HepG2 (cell line): ENCODE measurements around the gene SLC25A22. TPM values are rescaled to one million over a fixed set of nuclear protein-coding genes. Genes with fewer than 3 reads are reported as not detected.

Experiments
- ATAC-seq: fragments of 200-7000 bp; cut with Tn5 transposase; 3 replicates; pipeline ENCODE4 v1.9.1; 2020; ENCODE audit warnings: mild to moderate bottlenecking, moderate library complexity
- BruUV-seq: library from RNA; stranded (reverse); fragments of 400-500 nt; replicated peaks from 2 replicates; lab custom pipeline; 2021; lab: Mats Ljungman, UMichigan
- CTCF ChIA-PET: fragments of 300-600 bp; formaldehyde crosslinking; extraction: SDS; loops from one replicate; lab custom pipeline; 2021; ENCODE audit warnings: low total read pairs, inconsistent platforms, low intra/inter-chr PET ratio; lab: Yijun Ruan, JAX
- POLR2A ChIA-PET: fragments of 350-600 bp; sonication (Branson Sonifier 250); formaldehyde crosslinking; loops from one replicate; lab custom pipeline; 2020; ENCODE audit warnings: antibody characterized with exemption, inconsistent platforms; lab: Yijun Ruan, JAX
- DNase-seq: peaks from one replicate; pipeline ENCODE4 v3.0.0-alpha.2; 2015; ENCODE audit warnings: low spot score
- FAIRE-seq: peaks from 3 replicates; lab custom pipeline; 2011; peaks lifted over from hg19 to GRCh38; lab: Jason Lieb, UNC
- H2AFZ ChIP-seq: one replicate; pipeline ENCODE4 v1.6.1; 2011; ENCODE audit warnings: low read length, inconsistent platforms
- H3K27ac ChIP-seq: fragments of 300-600 bp; 3 replicates; pipeline ENCODE4 v1.8.0; 2011; ENCODE audit warnings: mixed run types, mild to moderate bottlenecking, mixed read lengths, low read length, inconsistent platforms; ENCODE audit not compliant: insufficient read depth; ENCODE audit errors: extremely low read length
- H3K27me3 ChIP-seq, 2 experiments: fragments of 200-600 bp in 1 of 2; 2 replicates in 1 of 2; 3 replicates in 1 of 2; pipeline versions ENCODE4 v1.6.0 to v1.8.0; 2011; ENCODE audit warnings: low read length in 2 of 2, mild to moderate bottlenecking in 2 of 2, moderate library complexity in 2 of 2, inconsistent platforms in 1 of 2; ENCODE audit not compliant: insufficient read depth in 2 of 2, control insufficient read depth in 1 of 2
- H3K36me3 ChIP-seq, 2 experiments: fragments of 200-600 bp in 1 of 2; replicated peaks in 1 of 2; 2 replicates in 1 of 2; 3 replicates in 1 of 2; pipeline versions ENCODE4 v1.5.1 to v1.8.0; 2011; ENCODE audit warnings: low read length in 2 of 2, inconsistent platforms in 1 of 2; ENCODE audit not compliant: insufficient read depth in 2 of 2, control insufficient read depth in 1 of 2
- H3K4me1 ChIP-seq: 2 replicates; pipeline ENCODE4 v1.5.1; 2012; ENCODE audit warnings: low read length, inconsistent platforms; ENCODE audit not compliant: insufficient read depth
- H3K4me2 ChIP-seq: 2 replicates; pipeline ENCODE4 v1.6.0; 2011; ENCODE audit warnings: low read depth, low read length, inconsistent platforms
- H3K4me3 ChIP-seq, 3 experiments: fragments of 200-600 bp in 1 of 3; sonication (generic), shearing (Covaris generic) in 1 of 3; replicated peaks in 1 of 3; 2 replicates each; pipeline ENCODE4 v1.5.1; 2011 to 2016; ENCODE audit warnings: low read length in 3 of 3, inconsistent platforms in 2 of 3, low read depth in 2 of 3, mild to moderate bottlenecking in 2 of 3, control low read depth in 1 of 3, mixed read lengths in 1 of 3; ENCODE audit not compliant: insufficient read depth in 1 of 3
- H3K79me2 ChIP-seq: one replicate; pipeline ENCODE4 v1.6.1; 2011; ENCODE audit warnings: low read length, inconsistent platforms; ENCODE audit not compliant: insufficient read depth
- H3K9ac ChIP-seq: 2 replicates; pipeline ENCODE4 v1.6.0; 2011; ENCODE audit warnings: mild to moderate bottlenecking, low read depth, low read length, inconsistent platforms; ENCODE audit not compliant: insufficient read depth
- H3K9me3 ChIP-seq: 2 replicates; pipeline ENCODE4 v1.5.1; 2012; ENCODE audit warnings: mild to moderate bottlenecking, low read length
- H4K20me1 ChIP-seq: 2 replicates; pipeline ENCODE4 v1.6.0; 2011; ENCODE audit warnings: inconsistent platforms, mild to moderate bottlenecking, low read length, moderate library complexity; ENCODE audit not compliant: insufficient read depth
- AGO2 ChIP-seq: fragments of 200-400 bp; formaldehyde crosslinking; optimal IDR thresholded peaks from 2 replicates; pipeline ENCODE3; 2017; ENCODE audit warnings: mild to moderate bottlenecking, low read depth, low read length, moderate library complexity
- ZFAT ChIP-seq: sonication (generic); formaldehyde crosslinking; conservative IDR thresholded peaks from 2 replicates; pipeline ENCODE4 v1.8.1; 2023; ENCODE audit warnings: missing genetic modification reagents, inconsistent platforms
- WGBS: methylation state at CpG from one replicate; pipeline ENCODE4 v1.1.6; 2017; ENCODE audit warnings: low lambda C conversion rate; 5-methylcytosine and 5-hydroxymethylcytosine counted together
- in situ Hi-C: cut with HindIII; loops from 2 replicates; pipeline ENCODE4 v1.10.0; 2017; ENCODE audit warnings: low pct_unique_long_range_greater_than_20kb; ENCODE audit not compliant: extremely low pct_ligation_motif_present
- intact Hi-C: fragments of 100-400 bp; cut with micrococcal nuclease; formaldehyde crosslinking; loops from one replicate; pipeline ENCODE4 v1.10.0; 2022; ENCODE audit not compliant: unreplicated experiment
- polyA plus RNA-seq, 8 experiments: library from polyadenylated mRNA; depleted of rRNA in 3 of 8; stranded (reverse) in 7 of 8; unstranded in 1 of 8; fragments of >200 nt; fragmentation: Illumina TruSeq in 4 of 8; extraction: Trizol in 4 of 8; gene quantifications; 2 replicates each; pipeline versions ENCODE4 v1.2.1 to v1.2.3, GENCODE V29; 2011 to 2016; ENCODE audit warnings: low read depth in 4 of 8, missing spikeins in 1 of 8, mixed read lengths in 1 of 8; ENCODE audit not compliant: insufficient read depth in 1 of 8
- total RNA-seq, 5 experiments: library from RNA; depleted of rRNA; stranded (reverse); fragments of >200 nt; fragmentation: Illumina TruSeq; extraction: Trizol; gene quantifications; 2 replicates each; pipeline ENCODE4 v1.2.3, GENCODE V29; 2016; ENCODE audit warnings: low read depth in 1 of 5
- TF ChIP-seq, protein P1 (sequence below): sonication (generic); formaldehyde crosslinking; IDR thresholded peaks from 2 replicates; pipeline ENCODE4 v1.4.0; 2020; ENCODE audit warnings: mild to moderate bottlenecking, missing genetic modification reagents, borderline replicate concordance

The SLC25A22 gene
- total and polyA plus RNA-seq, 2 of the 13 experiments (the other 11 are each of a cell fraction or from before 2014, with no cell fraction given) = 12.4 to 19.2 TPM

DNA sequence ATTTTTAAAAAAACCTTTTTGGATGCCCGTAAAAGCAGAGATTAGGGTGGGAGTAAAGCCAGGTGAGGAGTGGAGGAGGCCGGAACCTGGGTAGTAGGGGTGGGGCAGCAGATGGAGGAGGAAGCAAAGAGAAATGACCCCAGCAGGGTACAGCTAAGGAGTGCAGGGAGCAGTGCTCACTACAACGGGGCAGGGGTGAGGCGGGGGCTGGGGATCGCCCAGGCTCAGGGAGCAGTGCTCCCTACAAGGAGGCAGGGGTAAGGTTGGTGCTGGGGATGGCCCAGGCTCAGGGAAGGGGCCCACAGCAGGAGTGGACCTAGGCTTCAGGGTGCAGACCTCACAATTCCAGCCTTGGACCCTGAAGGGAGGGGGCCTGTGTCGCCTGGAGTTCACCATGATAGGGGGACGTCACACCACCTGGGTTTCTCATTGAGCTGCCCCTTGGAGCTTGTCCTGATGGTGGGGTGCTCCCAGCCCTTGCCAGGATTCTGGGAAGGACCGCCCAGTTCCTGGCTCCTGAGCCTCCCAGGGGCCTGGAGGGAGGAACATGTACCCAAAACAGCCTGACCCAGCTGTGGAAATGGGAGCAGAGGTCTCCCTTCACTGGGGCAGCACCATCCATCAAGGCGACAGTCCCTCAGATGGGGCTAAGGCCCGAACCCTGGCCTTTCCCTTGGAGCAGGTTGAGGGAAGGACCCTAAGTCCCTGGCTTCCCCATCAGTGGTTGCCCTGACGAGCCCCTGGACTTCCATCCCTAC lies 17.8 kb upstream of the SLC25A22 start:
- Histone ChIP-seq H2AFZ (no peak overlapping the region), H3K4me3 (no peak overlapping the region), H3K9ac (no peak overlapping the region), H3K27me3 (no peaks in the 10 kb centered on the region; a peak in 1 of 5 replicates), H3K79me2 (peaks cover 19% of the 10 kb centered on the region), H3K4me1 (peaks cover 40% of the 10 kb centered on the region), H3K27ac (no peak overlapping the region), H3K36me3 (peaks cover 20 to 27% of the 10 kb centered on the region in 2 experiments), H3K4me2 (no peak overlapping the region), H3K9me3 (no peaks in the 10 kb centered on the region), H4K20me1 (peaks cover 24% of the 10 kb centered on the region)
- no peak for DNase-seq
- in situ Hi-C loops = no loop called here
- intact Hi-C loops = no loop called here
- 84% methylated on average over 7 of the region's 11 CpGs for WGBS
- CTCF ChIA-PET = no interaction called here
- BruUV-seq = no TSS peak
- no peak for FAIRE-seq
- TF ChIP-seq AGO2 (peak; percentile 72), ZFAT (no peak)
- TF ChIP-seq, protein P1, sequence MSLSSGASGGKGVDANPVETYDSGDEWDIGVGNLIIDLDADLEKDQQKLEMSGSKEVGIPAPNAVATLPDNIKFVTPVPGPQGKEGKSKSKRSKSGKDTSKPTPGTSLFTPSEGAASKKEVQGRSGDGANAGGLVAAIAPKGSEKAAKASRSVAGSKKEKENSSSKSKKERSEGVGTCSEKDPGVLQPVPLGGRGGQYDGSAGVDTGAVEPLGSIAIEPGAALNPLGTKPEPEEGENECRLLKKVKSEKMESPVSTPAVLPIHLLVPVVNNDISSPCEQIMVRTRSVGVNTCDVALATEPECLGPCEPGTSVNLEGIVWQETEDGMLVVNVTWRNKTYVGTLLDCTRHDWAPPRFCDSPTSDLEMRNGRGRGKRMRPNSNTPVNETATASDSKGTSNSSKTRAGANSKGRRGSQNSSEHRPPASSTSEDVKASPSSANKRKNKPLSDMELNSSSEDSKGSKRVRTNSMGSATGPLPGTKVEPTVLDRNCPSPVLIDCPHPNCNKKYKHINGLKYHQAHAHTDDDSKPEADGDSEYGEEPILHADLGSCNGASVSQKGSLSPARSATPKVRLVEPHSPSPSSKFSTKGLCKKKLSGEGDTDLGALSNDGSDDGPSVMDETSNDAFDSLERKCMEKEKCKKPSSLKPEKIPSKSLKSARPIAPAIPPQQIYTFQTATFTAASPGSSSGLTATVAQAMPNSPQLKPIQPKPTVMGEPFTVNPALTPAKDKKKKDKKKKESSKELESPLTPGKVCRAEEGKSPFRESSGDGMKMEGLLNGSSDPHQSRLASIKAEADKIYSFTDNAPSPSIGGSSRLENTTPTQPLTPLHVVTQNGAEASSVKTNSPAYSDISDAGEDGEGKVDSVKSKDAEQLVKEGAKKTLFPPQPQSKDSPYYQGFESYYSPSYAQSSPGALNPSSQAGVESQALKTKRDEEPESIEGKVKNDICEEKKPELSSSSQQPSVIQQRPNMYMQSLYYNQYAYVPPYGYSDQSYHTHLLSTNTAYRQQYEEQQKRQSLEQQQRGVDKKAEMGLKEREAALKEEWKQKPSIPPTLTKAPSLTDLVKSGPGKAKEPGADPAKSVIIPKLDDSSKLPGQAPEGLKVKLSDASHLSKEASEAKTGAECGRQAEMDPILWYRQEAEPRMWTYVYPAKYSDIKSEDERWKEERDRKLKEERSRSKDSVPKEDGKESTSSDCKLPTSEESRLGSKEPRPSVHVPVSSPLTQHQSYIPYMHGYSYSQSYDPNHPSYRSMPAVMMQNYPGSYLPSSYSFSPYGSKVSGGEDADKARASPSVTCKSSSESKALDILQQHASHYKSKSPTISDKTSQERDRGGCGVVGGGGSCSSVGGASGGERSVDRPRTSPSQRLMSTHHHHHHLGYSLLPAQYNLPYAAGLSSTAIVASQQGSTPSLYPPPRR = no peak
- POLR2A ChIA-PET = interaction anchor here (0.7 to 9.2 kb wide), 4 partner anchors 10 to 136 kb away, joined by 3 to 264 read pairs (median 6); partner anchors contain the start of genes CD151, CRACR2B and PIDD1
- no peak for ATAC-seq
